ENCODE measurements around the gene SHC3.

Gene SHC3

GRCh38 chr9:88971131-88971960 lies 207.3 kb downstream of the SHC3 start:
- in situ Hi-C loops (cut with HindIII; ENCODE audit: low sequenced_read_pairs), result no loop called here

- in situ Hi-C loops (cut with HindIII; ENCODE audit: low sequenced_read_pairs), result loop anchor here (5.0 kb wide), 2 partner anchors 73 to 92 kb away; no protein-coding TSS in a partner anchor
Observed at GRCh38 chr9:88969646-88970373, 208.8 kb downstream of the SHC3 start.

GRCh38 chr9:88968799-88969198 lies 209.8 kb downstream of the SHC3 start:
- in situ Hi-C loops (cut with HindIII; ENCODE audit: low sequenced_read_pairs), result loop anchor here (5.0 kb wide), 2 partner anchors 71 to 94 kb away; no protein-coding TSS in a partner anchor

GRCh38 chr9:88966894-88967676 lies 211.5 kb downstream of the SHC3 start:
- in situ Hi-C loops (cut with HindIII; ENCODE audit: low sequenced_read_pairs), result loop anchor here (5.0 kb wide), 2 partner anchors 70 to 95 kb away; no protein-coding TSS in a partner anchor

- in situ Hi-C loops (cut with HindIII; ENCODE audit: low sequenced_read_pairs), result loop anchor here (5.0 kb wide), 2 partner anchors 68 to 97 kb away; no protein-coding TSS in a partner anchor
Observed at GRCh38 chr9:88965473-88965872, 213.1 kb downstream of the SHC3 start.

- in situ Hi-C loops (cut with HindIII; ENCODE audit: low sequenced_read_pairs), result no loop called here
Observed at GRCh38 chr9:88960632-88961031, 218.0 kb downstream of the SHC3 start.

GRCh38 chr9:88959727-88960469 lies 218.7 kb downstream of the SHC3 start:
- in situ Hi-C loops (cut with HindIII; ENCODE audit: low sequenced_read_pairs), result no loop called here

GRCh38 chr9:88957526-88957925 lies 221.1 kb downstream of the SHC3 start:
- in situ Hi-C loops (cut with HindIII; ENCODE audit: low sequenced_read_pairs), result no loop called here

Measured in endothelial cell of hepatic sinusoid (primary cell).